ENCODE results near the gene UNCX. TPM values are rescaled to one million over a fixed set of nuclear protein-coding genes. Genes with fewer than 3 reads are reported as not detected.

UNCX gene
- total and polyA plus RNA-seq, 2 experiments from 2014 or later, result not detected

GRCh38 chr7:1200045-1200444 lies 32.6 kb upstream of the UNCX start:
- H3K36me3 ChIP-seq (ENCODE audit: insufficient read depth), result no peaks in the 10 kb centered on the region
- H3K79me2 ChIP-seq (replicated peaks; ENCODE audit: insufficient read depth), result no peaks in the 10 kb centered on the region
- ATAC-seq, result no peak
- peaks cover 10% of the 10 kb centered on the region; the same call in 2 of the 3 replicates for H3K9me3 Mint-ChIP-seq
- H3K9me2 ChIP-seq (ENCODE audit: insufficient read depth), result no peaks in the 10 kb centered on the region
- no peaks in the 10 kb centered on the region for H3K4me1 ChIP-seq (ENCODE audit: insufficient read depth)
- H3K4me3 Mint-ChIP-seq, result no peak overlapping the region
- H3F3A ChIP-seq (replicated peaks; ENCODE audit: low read depth), result no peaks in the 10 kb centered on the region
- no peak overlapping the region for H3K27ac ChIP-seq (ENCODE audit: low read depth)
- peaks cover 17% of the 10 kb centered on the region for H3K27me3 Mint-ChIP-seq (ENCODE audit: insufficient read depth, low read depth, poor library complexity)
- no peaks in the 10 kb centered on the region for H3K4me1 Mint-ChIP-seq
- no peak overlapping the region for H3K27ac Mint-ChIP-seq
- no peak for DNase-seq (ENCODE audit: low spot score)
- no peaks in the 10 kb centered on the region for H3K27me3 ChIP-seq (ENCODE audit: insufficient read depth)
- 0 out of 3 replicates have a peak, but pooled peaks cover 3% of the 10 kb centered on the region for H3K36me3 Mint-ChIP-seq (ENCODE audit: low read depth)
- H4K20me1 ChIP-seq (replicated peaks; ENCODE audit: insufficient read depth), result no peaks in the 10 kb centered on the region
- H3K4me3 ChIP-seq, result no peak overlapping the region
- no peak overlapping the region for H2AFZ ChIP-seq
- no peak for TF ChIP-seq CREB1 (CRISPR knock-in tag; IDR thresholded peaks at IDR 0.05; ENCODE audit: low read depth)
- no peak for TF ChIP-seq ZNF114 (CRISPR knock-in tag; IDR thresholded peaks at IDR 0.05)
- TF ChIP-seq NANOG (IDR thresholded peaks at IDR 0.05; ENCODE audit: borderline replicate concordance), result no peak
- TF ChIP-seq, protein P1, sequence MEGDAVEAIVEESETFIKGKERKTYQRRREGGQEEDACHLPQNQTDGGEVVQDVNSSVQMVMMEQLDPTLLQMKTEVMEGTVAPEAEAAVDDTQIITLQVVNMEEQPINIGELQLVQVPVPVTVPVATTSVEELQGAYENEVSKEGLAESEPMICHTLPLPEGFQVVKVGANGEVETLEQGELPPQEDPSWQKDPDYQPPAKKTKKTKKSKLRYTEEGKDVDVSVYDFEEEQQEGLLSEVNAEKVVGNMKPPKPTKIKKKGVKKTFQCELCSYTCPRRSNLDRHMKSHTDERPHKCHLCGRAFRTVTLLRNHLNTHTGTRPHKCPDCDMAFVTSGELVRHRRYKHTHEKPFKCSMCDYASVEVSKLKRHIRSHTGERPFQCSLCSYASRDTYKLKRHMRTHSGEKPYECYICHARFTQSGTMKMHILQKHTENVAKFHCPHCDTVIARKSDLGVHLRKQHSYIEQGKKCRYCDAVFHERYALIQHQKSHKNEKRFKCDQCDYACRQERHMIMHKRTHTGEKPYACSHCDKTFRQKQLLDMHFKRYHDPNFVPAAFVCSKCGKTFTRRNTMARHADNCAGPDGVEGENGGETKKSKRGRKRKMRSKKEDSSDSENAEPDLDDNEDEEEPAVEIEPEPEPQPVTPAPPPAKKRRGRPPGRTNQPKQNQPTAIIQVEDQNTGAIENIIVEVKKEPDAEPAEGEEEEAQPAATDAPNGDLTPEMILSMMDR (conservative IDR thresholded peaks at IDR 0.05; ENCODE audit: low read depth in 2 of 2), result no peak
- TF ChIP-seq EZH2phosphoT487 (IDR thresholded peaks at IDR 0.05; ENCODE audit: unreplicated experiment), result no peak
- TF ChIP-seq ZNF331 (CRISPR knock-in tag; IDR thresholded peaks at IDR 0.05; ENCODE audit: low read depth), result no peak
- TF ChIP-seq EZH2 (IDR thresholded peaks at IDR 0.05; ENCODE audit: low read depth, unreplicated experiment), result no peak
- TF ChIP-seq STAT1 (IDR thresholded peaks at IDR 0.05; ENCODE audit: unreplicated experiment), result no peak
- TF ChIP-seq POLR2AphosphoS5 (IDR thresholded peaks at IDR 0.05; ENCODE audit: low read depth), result no peak
- TF ChIP-seq, protein P2, sequence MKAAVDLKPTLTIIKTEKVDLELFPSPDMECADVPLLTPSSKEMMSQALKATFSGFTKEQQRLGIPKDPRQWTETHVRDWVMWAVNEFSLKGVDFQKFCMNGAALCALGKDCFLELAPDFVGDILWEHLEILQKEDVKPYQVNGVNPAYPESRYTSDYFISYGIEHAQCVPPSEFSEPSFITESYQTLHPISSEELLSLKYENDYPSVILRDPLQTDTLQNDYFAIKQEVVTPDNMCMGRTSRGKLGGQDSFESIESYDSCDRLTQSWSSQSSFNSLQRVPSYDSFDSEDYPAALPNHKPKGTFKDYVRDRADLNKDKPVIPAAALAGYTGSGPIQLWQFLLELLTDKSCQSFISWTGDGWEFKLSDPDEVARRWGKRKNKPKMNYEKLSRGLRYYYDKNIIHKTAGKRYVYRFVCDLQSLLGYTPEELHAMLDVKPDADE (IDR thresholded peaks at IDR 0.05), result no peak
- TF ChIP-seq, protein P3, sequence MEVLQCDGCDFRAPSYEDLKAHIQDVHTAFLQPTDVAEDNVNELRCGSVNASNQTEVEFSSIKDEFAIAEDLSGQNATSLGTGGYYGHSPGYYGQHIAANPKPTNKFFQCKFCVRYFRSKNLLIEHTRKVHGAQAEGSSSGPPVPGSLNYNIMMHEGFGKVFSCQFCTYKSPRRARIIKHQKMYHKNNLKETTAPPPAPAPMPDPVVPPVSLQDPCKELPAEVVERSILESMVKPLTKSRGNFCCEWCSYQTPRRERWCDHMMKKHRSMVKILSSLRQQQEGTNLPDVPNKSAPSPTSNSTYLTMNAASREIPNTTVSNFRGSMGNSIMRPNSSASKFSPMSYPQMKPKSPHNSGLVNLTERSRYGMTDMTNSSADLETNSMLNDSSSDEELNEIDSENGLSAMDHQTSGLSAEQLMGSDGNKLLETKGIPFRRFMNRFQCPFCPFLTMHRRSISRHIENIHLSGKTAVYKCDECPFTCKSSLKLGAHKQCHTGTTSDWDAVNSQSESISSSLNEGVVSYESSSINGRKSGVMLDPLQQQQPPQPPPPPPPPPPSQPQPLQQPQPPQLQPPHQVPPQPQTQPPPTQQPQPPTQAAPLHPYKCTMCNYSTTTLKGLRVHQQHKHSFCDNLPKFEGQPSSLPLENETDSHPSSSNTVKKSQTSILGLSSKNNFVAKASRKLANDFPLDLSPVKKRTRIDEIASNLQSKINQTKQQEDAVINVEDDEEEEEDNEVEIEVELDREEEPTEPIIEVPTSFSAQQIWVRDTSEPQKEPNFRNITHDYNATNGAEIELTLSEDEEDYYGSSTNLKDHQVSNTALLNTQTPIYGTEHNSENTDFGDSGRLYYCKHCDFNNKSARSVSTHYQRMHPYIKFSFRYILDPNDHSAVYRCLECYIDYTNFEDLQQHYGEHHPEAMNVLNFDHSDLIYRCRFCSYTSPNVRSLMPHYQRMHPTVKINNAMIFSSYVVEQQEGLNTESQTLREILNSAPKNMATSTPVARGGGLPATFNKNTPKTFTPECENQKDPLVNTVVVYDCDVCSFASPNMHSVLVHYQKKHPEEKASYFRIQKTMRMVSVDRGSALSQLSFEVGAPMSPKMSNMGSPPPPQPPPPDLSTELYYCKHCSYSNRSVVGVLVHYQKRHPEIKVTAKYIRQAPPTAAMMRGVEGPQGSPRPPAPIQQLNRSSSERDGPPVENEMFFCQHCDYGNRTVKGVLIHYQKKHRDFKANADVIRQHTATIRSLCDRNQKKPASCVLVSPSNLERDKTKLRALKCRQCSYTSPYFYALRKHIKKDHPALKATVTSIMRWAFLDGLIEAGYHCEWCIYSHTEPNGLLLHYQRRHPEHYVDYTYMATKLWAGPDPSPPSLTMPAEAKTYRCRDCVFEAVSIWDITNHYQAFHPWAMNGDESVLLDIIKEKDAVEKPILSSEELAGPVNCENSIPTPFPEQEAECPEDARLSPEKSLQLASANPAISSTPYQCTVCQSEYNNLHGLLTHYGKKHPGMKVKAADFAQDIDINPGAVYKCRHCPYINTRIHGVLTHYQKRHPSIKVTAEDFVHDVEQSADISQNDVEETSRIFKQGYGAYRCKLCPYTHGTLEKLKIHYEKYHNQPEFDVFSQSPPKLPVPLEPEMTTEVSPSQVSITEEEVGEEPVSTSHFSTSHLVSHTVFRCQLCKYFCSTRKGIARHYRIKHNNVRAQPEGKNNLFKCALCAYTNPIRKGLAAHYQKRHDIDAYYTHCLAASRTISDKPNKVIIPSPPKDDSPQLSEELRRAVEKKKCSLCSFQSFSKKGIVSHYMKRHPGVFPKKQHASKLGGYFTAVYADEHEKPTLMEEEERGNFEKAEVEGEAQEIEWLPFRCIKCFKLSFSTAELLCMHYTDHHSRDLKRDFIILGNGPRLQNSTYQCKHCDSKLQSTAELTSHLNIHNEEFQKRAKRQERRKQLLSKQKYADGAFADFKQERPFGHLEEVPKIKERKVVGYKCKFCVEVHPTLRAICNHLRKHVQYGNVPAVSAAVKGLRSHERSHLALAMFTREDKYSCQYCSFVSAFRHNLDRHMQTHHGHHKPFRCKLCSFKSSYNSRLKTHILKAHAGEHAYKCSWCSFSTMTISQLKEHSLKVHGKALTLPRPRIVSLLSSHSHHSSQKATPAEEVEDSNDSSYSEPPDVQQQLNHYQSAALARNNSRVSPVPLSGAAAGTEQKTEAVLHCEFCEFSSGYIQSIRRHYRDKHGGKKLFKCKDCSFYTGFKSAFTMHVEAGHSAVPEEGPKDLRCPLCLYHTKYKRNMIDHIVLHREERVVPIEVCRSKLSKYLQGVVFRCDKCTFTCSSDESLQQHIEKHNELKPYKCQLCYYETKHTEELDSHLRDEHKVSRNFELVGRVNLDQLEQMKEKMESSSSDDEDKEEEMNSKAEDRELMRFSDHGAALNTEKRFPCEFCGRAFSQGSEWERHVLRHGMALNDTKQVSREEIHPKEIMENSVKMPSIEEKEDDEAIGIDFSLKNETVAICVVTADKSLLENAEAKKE (CRISPR knock-in tag; IDR thresholded peaks at IDR 0.05), result no peak
- TF ChIP-seq REST (IDR thresholded peaks at IDR 0.05; ENCODE audit: unreplicated experiment), result no peak
- no peak for TF ChIP-seq JUNB (IDR thresholded peaks at IDR 0.05; ENCODE audit: unreplicated experiment)
- H3K4me2 ChIP-seq, result no peak overlapping the region
